ENCODE measurements around the gene HOXC9. TPM values are rescaled to one million over a fixed set of nuclear protein-coding genes. Genes with fewer than 3 reads are reported as not detected.
A peak's percentile ranks its signal among the peaks of the same experiment; 100 is the strongest.

The HOXC9 gene
- total RNA-seq, 1 experiment from 2014 or later = 4.9 TPM

GRCh38 chr12:54015018-54015931, 15.3 kb downstream of the HOXC9 start:
- DNase-seq (ENCODE audit: low read depth) = no peak

GRCh38 chr12:54016051-54016450, 16.1 kb downstream of the HOXC9 start:
- no peak for DNase-seq (ENCODE audit: low read depth)

GRCh38 chr12:54016478-54016964, 16.6 kb downstream of the HOXC9 start:
- DNase-seq (ENCODE audit: low read depth) = peak; percentile 92

- DNase-seq (ENCODE audit: low read depth) = peak; percentile 76
Observed at GRCh38 chr12:54017027-54017788, 17.2 kb downstream of the HOXC9 start.

- DNase-seq (ENCODE audit: low read depth) = peak; percentile 95
Observed at GRCh38 chr12:54017878-54018467, 18.0 kb downstream of the HOXC9 start.

- DNase-seq (ENCODE audit: low read depth) = peak; percentile 74
Observed at GRCh38 chr12:54018468-54018984, 18.6 kb downstream of the HOXC9 start.

- DNase-seq (ENCODE audit: low read depth) = peak; percentile 55
Observed at GRCh38 chr12:54019091-54019811, 19.3 kb downstream of the HOXC9 start.

- peak; percentile 66 for DNase-seq (ENCODE audit: low read depth)
Observed at GRCh38 chr12:54019924-54020590, 20.1 kb downstream of the HOXC9 start.

GRCh38 chr12:54020591-54021405, 20.8 kb downstream of the HOXC9 start:
- no peak for DNase-seq (ENCODE audit: low read depth)

GRCh38 chr12:54021432-54022013, 21.6 kb downstream of the HOXC9 start:
- DNase-seq (ENCODE audit: low read depth) = no peak

- DNase-seq (ENCODE audit: low read depth) = no peak
Observed at GRCh38 chr12:54022960-54023884, 23.3 kb downstream of the HOXC9 start.

GRCh38 chr12:54024127-54024526, 24.2 kb downstream of the HOXC9 start:
- DNase-seq (ENCODE audit: low read depth) = no peak

GRCh38 chr12:54024581-54025305, 24.8 kb downstream of the HOXC9 start:
- no peak for DNase-seq (ENCODE audit: low read depth)

- no peak for DNase-seq (ENCODE audit: low read depth)
Observed at GRCh38 chr12:54025499-54026405, 25.8 kb downstream of the HOXC9 start.

GRCh38 chr12:54026640-54027441, 26.9 kb downstream of the HOXC9 start:
- DNase-seq (ENCODE audit: low read depth) = no peak

GRCh38 chr12:54027442-54027786, 27.5 kb downstream of the HOXC9 start:
- DNase-seq (ENCODE audit: low read depth) = no peak
